ENCODE results near the gene FARP2.

FARP2 gene

DNA sequence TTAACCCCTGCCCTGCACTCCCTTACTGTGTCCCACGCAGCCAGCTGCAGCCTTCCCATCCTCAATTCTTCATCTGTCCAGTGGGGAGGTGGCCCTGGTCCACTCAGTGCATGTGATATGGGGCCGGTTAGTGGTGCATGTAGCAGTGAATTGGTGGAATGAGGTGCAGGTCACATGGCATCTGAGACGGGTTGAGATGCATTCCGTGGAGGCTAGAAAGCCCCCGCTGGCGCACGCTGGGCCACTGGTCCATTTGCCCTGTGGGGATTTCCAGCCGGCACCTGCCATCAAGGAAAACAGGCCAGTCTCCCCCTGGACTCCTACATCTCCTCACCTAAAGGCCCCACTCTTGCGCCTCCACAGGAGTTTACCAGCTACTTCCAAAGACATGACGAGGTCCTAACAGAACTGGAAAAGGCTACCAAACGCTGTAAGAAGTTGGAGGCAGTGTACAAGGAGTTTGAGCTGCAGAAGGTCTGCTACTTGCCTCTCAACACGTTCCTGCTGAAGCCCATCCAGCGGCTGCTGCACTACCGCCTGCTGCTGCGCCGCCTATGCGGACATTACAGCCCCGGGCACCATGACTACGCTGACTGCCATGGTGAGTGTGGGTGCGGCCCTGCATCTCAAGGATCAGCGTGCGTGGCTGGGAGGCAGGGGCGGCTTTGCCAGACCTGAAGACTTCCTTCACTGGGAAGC lies 111.8 kb downstream of the FARP2 start:
- no peak for ATAC-seq
- no peak for TF ChIP-seq BACH2 (CRISPR knock-in tag; IDR thresholded peaks at IDR 0.05; ENCODE audit: borderline replicate concordance)
- TF ChIP-seq, protein P1, sequence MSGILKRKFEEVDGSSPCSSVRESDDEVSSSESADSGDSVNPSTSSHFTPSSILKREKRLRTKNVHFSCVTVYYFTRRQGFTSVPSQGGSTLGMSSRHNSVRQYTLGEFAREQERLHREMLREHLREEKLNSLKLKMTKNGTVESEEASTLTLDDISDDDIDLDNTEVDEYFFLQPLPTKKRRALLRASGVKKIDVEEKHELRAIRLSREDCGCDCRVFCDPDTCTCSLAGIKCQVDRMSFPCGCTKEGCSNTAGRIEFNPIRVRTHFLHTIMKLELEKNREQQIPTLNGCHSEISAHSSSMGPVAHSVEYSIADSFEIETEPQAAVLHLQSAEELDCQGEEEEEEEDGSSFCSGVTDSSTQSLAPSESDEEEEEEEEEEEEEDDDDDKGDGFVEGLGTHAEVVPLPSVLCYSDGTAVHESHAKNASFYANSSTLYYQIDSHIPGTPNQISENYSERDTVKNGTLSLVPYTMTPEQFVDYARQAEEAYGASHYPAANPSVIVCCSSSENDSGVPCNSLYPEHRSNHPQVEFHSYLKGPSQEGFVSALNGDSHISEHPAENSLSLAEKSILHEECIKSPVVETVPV (CRISPR knock-in tag; IDR thresholded peaks at IDR 0.05): no peak
- TF ChIP-seq, protein P2, sequence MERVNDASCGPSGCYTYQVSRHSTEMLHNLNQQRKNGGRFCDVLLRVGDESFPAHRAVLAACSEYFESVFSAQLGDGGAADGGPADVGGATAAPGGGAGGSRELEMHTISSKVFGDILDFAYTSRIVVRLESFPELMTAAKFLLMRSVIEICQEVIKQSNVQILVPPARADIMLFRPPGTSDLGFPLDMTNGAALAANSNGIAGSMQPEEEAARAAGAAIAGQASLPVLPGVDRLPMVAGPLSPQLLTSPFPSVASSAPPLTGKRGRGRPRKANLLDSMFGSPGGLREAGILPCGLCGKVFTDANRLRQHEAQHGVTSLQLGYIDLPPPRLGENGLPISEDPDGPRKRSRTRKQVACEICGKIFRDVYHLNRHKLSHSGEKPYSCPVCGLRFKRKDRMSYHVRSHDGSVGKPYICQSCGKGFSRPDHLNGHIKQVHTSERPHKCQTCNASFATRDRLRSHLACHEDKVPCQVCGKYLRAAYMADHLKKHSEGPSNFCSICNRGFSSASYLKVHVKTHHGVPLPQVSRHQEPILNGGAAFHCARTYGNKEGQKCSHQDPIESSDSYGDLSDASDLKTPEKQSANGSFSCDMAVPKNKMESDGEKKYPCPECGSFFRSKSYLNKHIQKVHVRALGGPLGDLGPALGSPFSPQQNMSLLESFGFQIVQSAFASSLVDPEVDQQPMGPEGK (CRISPR knock-in tag; IDR thresholded peaks at IDR 0.05; ENCODE audit: borderline replicate concordance): no peak

DNA sequence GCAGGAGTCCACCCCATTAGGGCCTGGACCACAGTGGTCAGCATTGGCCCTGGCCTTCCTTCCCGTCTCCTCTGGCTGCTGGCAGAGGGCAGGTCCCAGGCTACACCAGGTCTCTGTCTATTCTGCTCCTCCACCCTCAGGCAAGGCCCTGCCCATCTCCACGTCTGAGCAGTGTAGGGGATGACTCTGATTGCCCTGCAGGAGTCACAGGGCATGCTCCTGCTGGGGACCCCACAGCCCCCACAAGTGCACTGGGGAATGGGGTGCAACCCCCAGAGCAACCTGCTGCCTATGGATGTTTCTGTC lies 112.3 kb downstream of the FARP2 start:
- TF ChIP-seq CSDC2 (CRISPR knock-in tag; IDR thresholded peaks at IDR 0.05): no peak
- TF ChIP-seq ZC3H10 (CRISPR knock-in tag; IDR thresholded peaks at IDR 0.05): no peak
- no peak for TF ChIP-seq ZNF565 (CRISPR knock-in tag; conservative IDR thresholded peaks at IDR 0.05; ENCODE audit: low read depth)
- TF ChIP-seq, protein P2 (CRISPR knock-in tag; IDR thresholded peaks at IDR 0.05; ENCODE audit: borderline replicate concordance): no peak
- no peak for TF ChIP-seq ZNF70 (CRISPR knock-in tag; IDR thresholded peaks at IDR 0.05)
- no peak for TF ChIP-seq RARB (CRISPR knock-in tag; IDR thresholded peaks at IDR 0.05)
- TF ChIP-seq, protein P3, sequence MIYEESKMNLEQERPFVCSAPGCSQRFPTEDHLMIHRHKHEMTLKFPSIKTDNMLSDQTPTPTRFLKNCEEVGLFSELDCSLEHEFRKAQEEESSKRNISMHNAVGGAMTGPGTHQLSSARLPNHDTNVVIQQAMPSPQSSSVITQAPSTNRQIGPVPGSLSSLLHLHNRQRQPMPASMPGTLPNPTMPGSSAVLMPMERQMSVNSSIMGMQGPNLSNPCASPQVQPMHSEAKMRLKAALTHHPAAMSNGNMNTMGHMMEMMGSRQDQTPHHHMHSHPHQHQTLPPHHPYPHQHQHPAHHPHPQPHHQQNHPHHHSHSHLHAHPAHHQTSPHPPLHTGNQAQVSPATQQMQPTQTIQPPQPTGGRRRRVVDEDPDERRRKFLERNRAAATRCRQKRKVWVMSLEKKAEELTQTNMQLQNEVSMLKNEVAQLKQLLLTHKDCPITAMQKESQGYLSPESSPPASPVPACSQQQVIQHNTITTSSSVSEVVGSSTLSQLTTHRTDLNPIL (CRISPR knock-in tag; IDR thresholded peaks at IDR 0.05; ENCODE audit: low read depth): no peak
- TF ChIP-seq ARNTL (CRISPR knock-in tag; IDR thresholded peaks at IDR 0.05; ENCODE audit: borderline replicate concordance, low read depth): no peak
- ATAC-seq: no peak

DNA sequence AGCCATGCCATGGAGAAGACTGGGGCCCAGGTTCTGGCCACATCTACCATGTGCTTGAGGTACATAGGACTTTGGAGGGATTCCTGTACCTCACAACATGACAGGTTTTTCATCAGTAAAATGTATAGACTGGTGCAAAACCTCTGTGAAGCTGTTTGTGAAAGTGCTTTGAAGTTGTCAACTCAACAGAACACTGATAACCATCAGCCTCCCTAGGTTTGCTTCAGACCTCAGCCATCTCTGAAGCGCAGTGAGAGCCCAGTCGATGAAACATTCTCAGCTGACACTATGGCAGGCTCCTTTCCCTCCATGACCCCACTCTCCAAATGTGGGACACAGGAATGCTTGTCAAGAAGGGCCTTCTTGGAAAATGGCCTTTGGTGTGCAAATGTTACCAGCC lies 113.7 kb downstream of the FARP2 start:
- no peak for TF ChIP-seq OSR1 (CRISPR knock-in tag; IDR thresholded peaks at IDR 0.05)
- TF ChIP-seq, protein P1 (CRISPR knock-in tag; IDR thresholded peaks at IDR 0.05): no peak
- TF ChIP-seq, protein P4, sequence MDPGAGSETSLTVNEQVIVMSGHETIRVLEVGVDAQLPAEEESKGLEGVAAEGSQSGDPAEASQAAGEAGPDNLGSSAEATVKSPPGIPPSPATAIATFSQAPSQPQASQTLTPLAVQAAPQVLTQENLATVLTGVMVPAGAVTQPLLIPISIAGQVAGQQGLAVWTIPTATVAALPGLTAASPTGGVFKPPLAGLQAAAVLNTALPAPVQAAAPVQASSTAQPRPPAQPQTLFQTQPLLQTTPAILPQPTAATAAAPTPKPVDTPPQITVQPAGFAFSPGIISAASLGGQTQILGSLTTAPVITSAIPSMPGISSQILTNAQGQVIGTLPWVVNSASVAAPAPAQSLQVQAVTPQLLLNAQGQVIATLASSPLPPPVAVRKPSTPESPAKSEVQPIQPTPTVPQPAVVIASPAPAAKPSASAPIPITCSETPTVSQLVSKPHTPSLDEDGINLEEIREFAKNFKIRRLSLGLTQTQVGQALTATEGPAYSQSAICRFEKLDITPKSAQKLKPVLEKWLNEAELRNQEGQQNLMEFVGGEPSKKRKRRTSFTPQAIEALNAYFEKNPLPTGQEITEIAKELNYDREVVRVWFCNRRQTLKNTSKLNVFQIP (CRISPR knock-in tag; IDR thresholded peaks at IDR 0.05; ENCODE audit: borderline replicate concordance, low read depth): no peak
- TF ChIP-seq ARNTL (CRISPR knock-in tag; IDR thresholded peaks at IDR 0.05; ENCODE audit: borderline replicate concordance, low read depth): no peak
- TF ChIP-seq BACH2 (CRISPR knock-in tag; IDR thresholded peaks at IDR 0.05; ENCODE audit: borderline replicate concordance): no peak
- TF ChIP-seq, protein P3 (CRISPR knock-in tag; IDR thresholded peaks at IDR 0.05; ENCODE audit: low read depth): no peak
- TF ChIP-seq, protein P5, sequence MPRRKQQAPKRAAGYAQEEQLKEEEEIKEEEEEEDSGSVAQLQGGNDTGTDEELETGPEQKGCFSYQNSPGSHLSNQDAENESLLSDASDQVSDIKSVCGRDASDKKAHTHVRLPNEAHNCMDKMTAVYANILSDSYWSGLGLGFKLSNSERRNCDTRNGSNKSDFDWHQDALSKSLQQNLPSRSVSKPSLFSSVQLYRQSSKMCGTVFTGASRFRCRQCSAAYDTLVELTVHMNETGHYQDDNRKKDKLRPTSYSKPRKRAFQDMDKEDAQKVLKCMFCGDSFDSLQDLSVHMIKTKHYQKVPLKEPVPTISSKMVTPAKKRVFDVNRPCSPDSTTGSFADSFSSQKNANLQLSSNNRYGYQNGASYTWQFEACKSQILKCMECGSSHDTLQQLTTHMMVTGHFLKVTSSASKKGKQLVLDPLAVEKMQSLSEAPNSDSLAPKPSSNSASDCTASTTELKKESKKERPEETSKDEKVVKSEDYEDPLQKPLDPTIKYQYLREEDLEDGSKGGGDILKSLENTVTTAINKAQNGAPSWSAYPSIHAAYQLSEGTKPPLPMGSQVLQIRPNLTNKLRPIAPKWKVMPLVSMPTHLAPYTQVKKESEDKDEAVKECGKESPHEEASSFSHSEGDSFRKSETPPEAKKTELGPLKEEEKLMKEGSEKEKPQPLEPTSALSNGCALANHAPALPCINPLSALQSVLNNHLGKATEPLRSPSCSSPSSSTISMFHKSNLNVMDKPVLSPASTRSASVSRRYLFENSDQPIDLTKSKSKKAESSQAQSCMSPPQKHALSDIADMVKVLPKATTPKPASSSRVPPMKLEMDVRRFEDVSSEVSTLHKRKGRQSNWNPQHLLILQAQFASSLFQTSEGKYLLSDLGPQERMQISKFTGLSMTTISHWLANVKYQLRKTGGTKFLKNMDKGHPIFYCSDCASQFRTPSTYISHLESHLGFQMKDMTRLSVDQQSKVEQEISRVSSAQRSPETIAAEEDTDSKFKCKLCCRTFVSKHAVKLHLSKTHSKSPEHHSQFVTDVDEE (CRISPR knock-in tag; IDR thresholded peaks at IDR 0.05): no peak
- TF ChIP-seq GLIS3 (CRISPR knock-in tag; IDR thresholded peaks at IDR 0.05): no peak
- ATAC-seq: no peak
